ENCODE results near the gene BACE1-AS. TPM values are rescaled to one million over a fixed set of nuclear protein-coding genes. Genes with fewer than 3 reads are reported as not detected.
"Not testable (repeated sequence)": the region's sequence is repeated elsewhere in the genome, so short reads cannot be mapped to it uniquely, and the experiment has no call there.

The BACE1-AS gene
- total RNA-seq (2014; rRNA removed; shearing (Covaris generic)): 5.1 and 9.1 TPM in 2 replicates

- Histone ChIP-seq H3K27me3 (ENCODE audit: control insufficient read depth, insufficient read depth, low read length) (no peaks in the 10 kb centered on the region), H3K36me3 (replicated peaks; ENCODE audit: control insufficient read depth, insufficient read depth, low read length) (peaks cover 12% of the 10 kb centered on the region), H3K4me3 (ENCODE audit: insufficient read depth, low read depth, low read length) (no peak within 1 kb of the TSS)
- no peak for DNase-seq
These were observed at the start of gene BACE1-AS for GRCh38 chr11:117290809-117291396. BACE1-AS (plus strand) TSS chr11:117291346.

- H3K27me3 ChIP-seq (ENCODE audit: control insufficient read depth, insufficient read depth, low read length): no peaks in the 10 kb centered on the region
- peaks cover 12% of the 10 kb centered on the region for H3K36me3 ChIP-seq (replicated peaks; ENCODE audit: control insufficient read depth, insufficient read depth, low read length)
- DNase-seq: no peak
- H3K4me3 ChIP-seq (ENCODE audit: insufficient read depth, low read depth, low read length): no peak overlapping the region
These were observed 42.8 kb upstream of the BACE1-AS start for GRCh38 chr11:117248341-117248740.

- H3K4me3 ChIP-seq (ENCODE audit: insufficient read depth, low read depth, low read length): no peak overlapping the region
- DNase-seq: no peak
- no peaks in the 10 kb centered on the region for H3K27me3 ChIP-seq (ENCODE audit: control insufficient read depth, insufficient read depth, low read length)
- H3K36me3 ChIP-seq (replicated peaks; ENCODE audit: control insufficient read depth, insufficient read depth, low read length): peaks cover 8% of the 10 kb centered on the region
These were observed 41.6 kb upstream of the BACE1-AS start for GRCh38 chr11:117249571-117249970.

GRCh38 chr11:117251506-117251905 is 39.6 kb upstream of the BACE1-AS start:
- DNase-seq: no peak
- no peaks in the 10 kb centered on the region for H3K27me3 ChIP-seq (ENCODE audit: control insufficient read depth, insufficient read depth, low read length)
- peaks cover 3% of the 10 kb centered on the region for H3K36me3 ChIP-seq (replicated peaks; ENCODE audit: control insufficient read depth, insufficient read depth, low read length)
- no peak overlapping the region for H3K4me3 ChIP-seq (ENCODE audit: insufficient read depth, low read depth, low read length)

GRCh38 chr11:117255966-117256365 is 35.2 kb upstream of the BACE1-AS start:
- DNase-seq: no peak

GRCh38 chr11:117256573-117256972 is 34.6 kb upstream of the BACE1-AS start:
- Histone ChIP-seq H3K36me3 (replicated peaks; ENCODE audit: control insufficient read depth, insufficient read depth, low read length) (peaks cover 2% of the 10 kb centered on the region), H3K27me3 (ENCODE audit: control insufficient read depth, insufficient read depth, low read length) (no peaks in the 10 kb centered on the region), H3K4me3 (ENCODE audit: insufficient read depth, low read depth, low read length) (no peak overlapping the region)
- no peak for DNase-seq

More at GRCh38 chr11:117255966-117256365, 35.2 kb upstream of the BACE1-AS start:
- no peak overlapping the region for H3K4me3 ChIP-seq (ENCODE audit: insufficient read depth, low read depth, low read length)
- no peaks in the 10 kb centered on the region for H3K27me3 ChIP-seq (ENCODE audit: control insufficient read depth, insufficient read depth, low read length)
- H3K36me3 ChIP-seq (replicated peaks; ENCODE audit: control insufficient read depth, insufficient read depth, low read length): peaks cover 2% of the 10 kb centered on the region

GRCh38 chr11:117258576-117258975 is 32.6 kb upstream of the BACE1-AS start:
- no peak for DNase-seq
- no peak overlapping the region for H3K4me3 ChIP-seq (ENCODE audit: insufficient read depth, low read depth, low read length)

GRCh38 chr11:117259417-117259816 is 31.7 kb upstream of the BACE1-AS start:
- H3K27me3 ChIP-seq (ENCODE audit: control insufficient read depth, insufficient read depth, low read length): no peaks in the 10 kb centered on the region
- peaks cover 1% of the 10 kb centered on the region; the same call in 1 of the 2 replicates for H3K36me3 ChIP-seq (replicated peaks; ENCODE audit: control insufficient read depth, insufficient read depth, low read length)
- no peak for DNase-seq
- H3K4me3 ChIP-seq (ENCODE audit: insufficient read depth, low read depth, low read length): no peak overlapping the region

More at GRCh38 chr11:117258576-117258975, 32.6 kb upstream of the BACE1-AS start:
- H3K36me3 ChIP-seq (replicated peaks; ENCODE audit: control insufficient read depth, insufficient read depth, low read length): peaks cover 1% of the 10 kb centered on the region; the same call in 1 of the 2 replicates
- no peaks in the 10 kb centered on the region for H3K27me3 ChIP-seq (ENCODE audit: control insufficient read depth, insufficient read depth, low read length)

GRCh38 chr11:117264624-117265323 is 26.4 kb upstream of the BACE1-AS start:
- DNase-seq; H3K36me3 ChIP-seq (replicated peaks; ENCODE audit: control insufficient read depth, insufficient read depth, low read length); H3K27me3 ChIP-seq (ENCODE audit: control insufficient read depth, insufficient read depth, low read length); H3K4me3 ChIP-seq (ENCODE audit: insufficient read depth, low read depth, low read length): not testable (repeated sequence)

GRCh38 chr11:117265745-117266144 is 25.4 kb upstream of the BACE1-AS start:
- no peak overlapping the region for H3K4me3 ChIP-seq (ENCODE audit: insufficient read depth, low read depth, low read length)
- no peaks in the 10 kb centered on the region for H3K27me3 ChIP-seq (ENCODE audit: control insufficient read depth, insufficient read depth, low read length)
- DNase-seq: no peak
- no peaks in the 10 kb centered on the region for H3K36me3 ChIP-seq (replicated peaks; ENCODE audit: control insufficient read depth, insufficient read depth, low read length)

GRCh38 chr11:117269856-117270255 is 21.3 kb upstream of the BACE1-AS start:
- DNase-seq: no peak
- H3K27me3 ChIP-seq (ENCODE audit: control insufficient read depth, insufficient read depth, low read length): no peaks in the 10 kb centered on the region
- no peaks in the 10 kb centered on the region for H3K36me3 ChIP-seq (replicated peaks; ENCODE audit: control insufficient read depth, insufficient read depth, low read length)
- no peak overlapping the region for H3K4me3 ChIP-seq (ENCODE audit: insufficient read depth, low read depth, low read length)

- Histone ChIP-seq H3K4me3 (ENCODE audit: insufficient read depth, low read depth, low read length) (no peak overlapping the region), H3K27me3 (ENCODE audit: control insufficient read depth, insufficient read depth, low read length) (no peaks in the 10 kb centered on the region), H3K36me3 (replicated peaks; ENCODE audit: control insufficient read depth, insufficient read depth, low read length) (no peaks in the 10 kb centered on the region; the same call in 1 of the 2 replicates)
- no peak for DNase-seq
These were observed 19.9 kb upstream of the BACE1-AS start for GRCh38 chr11:117271208-117271607.

- not testable (repeated sequence) for DNase-seq; H3K36me3 ChIP-seq (replicated peaks; ENCODE audit: control insufficient read depth, insufficient read depth, low read length); H3K4me3 ChIP-seq (ENCODE audit: insufficient read depth, low read depth, low read length); H3K27me3 ChIP-seq (ENCODE audit: control insufficient read depth, insufficient read depth, low read length)
These were observed 19.0 kb upstream of the BACE1-AS start for GRCh38 chr11:117272175-117272574.

GRCh38 chr11:117273550-117274289 is 17.4 kb upstream of the BACE1-AS start:
- no peaks in the 10 kb centered on the region; the same call in 1 of the 2 replicates for H3K36me3 ChIP-seq (replicated peaks; ENCODE audit: control insufficient read depth, insufficient read depth, low read length)
- no peaks in the 10 kb centered on the region for H3K27me3 ChIP-seq (ENCODE audit: control insufficient read depth, insufficient read depth, low read length)
- peak; percentile 57 for DNase-seq
- no peak overlapping the region for H3K4me3 ChIP-seq (ENCODE audit: insufficient read depth, low read depth, low read length)

GRCh38 chr11:117278347-117278746 is 12.8 kb upstream of the BACE1-AS start:
- Histone ChIP-seq H3K36me3 (replicated peaks; ENCODE audit: control insufficient read depth, insufficient read depth, low read length) (peaks cover 6% of the 10 kb centered on the region), H3K27me3 (ENCODE audit: control insufficient read depth, insufficient read depth, low read length) (no peaks in the 10 kb centered on the region), H3K4me3 (ENCODE audit: insufficient read depth, low read depth, low read length) (no peak overlapping the region)
- no peak for DNase-seq
